ENCODE results near the gene SLX4. TPM values are rescaled to one million over a fixed set of nuclear protein-coding genes. Genes with fewer than 3 reads are reported as not detected.

SLX4 gene
- total and polyA plus RNA-seq, 12 donors, result 1.1 to 4.4 (median 2.9) TPM

DNA sequence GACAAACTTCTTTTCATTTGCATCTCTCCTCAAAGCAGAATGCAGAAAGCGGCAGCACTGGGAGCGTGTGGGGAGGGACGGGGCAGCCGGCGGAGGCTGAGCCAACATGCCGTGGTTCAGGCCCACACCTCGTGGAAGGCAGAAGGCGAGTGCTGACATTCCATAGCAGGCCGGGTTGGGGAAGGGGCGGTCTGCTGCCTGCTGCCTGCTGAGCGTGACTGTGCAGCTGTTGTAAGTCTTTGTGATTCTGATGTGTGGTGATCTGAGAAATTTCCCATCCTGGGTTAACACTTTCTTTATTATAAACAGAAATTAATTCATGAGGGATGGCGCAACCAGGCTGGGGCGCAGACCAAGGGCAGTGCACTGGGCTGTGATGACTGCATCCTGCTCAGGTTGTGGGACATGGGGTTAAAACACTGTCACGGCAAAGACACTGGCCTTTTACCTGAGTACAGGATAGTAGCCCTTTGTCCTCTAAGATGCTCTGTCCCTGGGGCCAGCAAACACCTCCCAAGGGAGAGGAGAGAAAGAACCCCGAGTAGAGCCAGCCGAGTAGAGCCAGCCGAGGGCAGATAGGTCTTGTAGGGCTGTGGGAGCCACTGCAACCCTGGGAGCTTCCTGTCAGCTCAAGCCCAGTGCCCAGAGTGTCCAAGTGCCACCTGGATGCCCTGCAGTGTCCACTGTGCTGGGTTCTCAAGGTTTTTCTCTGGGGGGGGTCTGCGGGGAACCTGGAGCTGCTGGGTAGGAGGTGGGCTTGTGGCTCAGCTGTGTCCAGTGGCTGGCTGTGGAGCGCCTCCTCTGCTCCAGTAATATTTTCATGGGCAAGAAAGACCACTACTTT is 34.3 kb upstream of the SLX4 start:
- 81 to 87% methylated on average over 19 of the region's 19 CpGs for WGBS, 2 donors
- no peak overlapping the region for H3K4me3 ChIP-seq
- TF ChIP-seq, protein P1, sequence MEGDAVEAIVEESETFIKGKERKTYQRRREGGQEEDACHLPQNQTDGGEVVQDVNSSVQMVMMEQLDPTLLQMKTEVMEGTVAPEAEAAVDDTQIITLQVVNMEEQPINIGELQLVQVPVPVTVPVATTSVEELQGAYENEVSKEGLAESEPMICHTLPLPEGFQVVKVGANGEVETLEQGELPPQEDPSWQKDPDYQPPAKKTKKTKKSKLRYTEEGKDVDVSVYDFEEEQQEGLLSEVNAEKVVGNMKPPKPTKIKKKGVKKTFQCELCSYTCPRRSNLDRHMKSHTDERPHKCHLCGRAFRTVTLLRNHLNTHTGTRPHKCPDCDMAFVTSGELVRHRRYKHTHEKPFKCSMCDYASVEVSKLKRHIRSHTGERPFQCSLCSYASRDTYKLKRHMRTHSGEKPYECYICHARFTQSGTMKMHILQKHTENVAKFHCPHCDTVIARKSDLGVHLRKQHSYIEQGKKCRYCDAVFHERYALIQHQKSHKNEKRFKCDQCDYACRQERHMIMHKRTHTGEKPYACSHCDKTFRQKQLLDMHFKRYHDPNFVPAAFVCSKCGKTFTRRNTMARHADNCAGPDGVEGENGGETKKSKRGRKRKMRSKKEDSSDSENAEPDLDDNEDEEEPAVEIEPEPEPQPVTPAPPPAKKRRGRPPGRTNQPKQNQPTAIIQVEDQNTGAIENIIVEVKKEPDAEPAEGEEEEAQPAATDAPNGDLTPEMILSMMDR (IDR thresholded peaks at IDR 0.05), result no peak

GRCh38 chr16:3645108-3645503 is 33.7 kb upstream of the SLX4 start:
- ATAC-seq, result no peak
- 80 to 85% methylated on average over 6 of the region's 6 CpGs for WGBS, 2 donors
- TF ChIP-seq, protein P1 (IDR thresholded peaks at IDR 0.05), result no peak

More for the DNA sequence above, 34.3 kb upstream of the SLX4 start:
- H3K9me3 ChIP-seq, result no peaks in the 10 kb centered on the region
- H3K4me1 ChIP-seq, result peaks cover 0 to 6% (median 0%) of the 10 kb centered on the region in 9 donors
- H3K27me3 ChIP-seq, result no peaks in the 10 kb centered on the region
- DNase-seq (no peak), ATAC-seq (no peak)
- H3K27ac ChIP-seq, result no peak overlapping the region
- H3K36me3 ChIP-seq, result peaks cover 0 to 46% (median 4%) of the 10 kb centered on the region in 9 donors
- intact Hi-C loops (cut with DNase I), result no loop called here

DNA sequence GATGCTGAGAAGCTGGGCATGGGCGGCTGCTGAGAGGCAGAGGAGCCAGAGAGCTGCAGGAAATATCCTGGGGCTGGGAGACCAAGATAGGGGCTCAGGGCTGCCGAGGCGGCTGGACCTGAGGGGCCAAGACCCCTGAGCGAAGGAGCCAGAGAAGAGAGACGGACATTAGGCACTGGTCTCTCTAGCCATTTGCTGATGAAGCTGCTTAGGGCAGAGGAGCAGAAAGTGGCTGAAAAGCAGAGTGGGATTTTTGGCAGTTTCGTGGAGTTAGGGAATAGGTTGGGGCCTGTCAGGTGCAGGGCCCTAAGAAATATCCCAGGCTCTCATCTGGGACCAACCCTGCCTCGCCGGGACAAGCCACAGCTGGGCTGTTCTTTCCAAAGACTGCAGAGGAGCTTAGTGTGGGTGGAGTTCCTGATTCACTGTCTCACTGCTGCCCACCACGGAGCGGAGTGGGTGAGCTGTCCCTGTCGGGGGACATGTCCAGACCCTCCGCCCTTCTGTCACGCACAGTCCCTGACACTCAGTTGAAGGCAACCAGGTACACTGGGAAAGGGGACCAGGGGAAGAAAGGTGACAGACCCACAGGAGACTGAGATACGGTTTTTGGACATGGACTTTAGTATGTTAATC is 31.8 kb upstream of the SLX4 start:
- intact Hi-C loops (cut with DNase I), result no loop called here
- no peak overlapping the region for H3K4me3 ChIP-seq
- no peaks in the 10 kb centered on the region for H3K27me3 ChIP-seq
- no peaks in the 10 kb centered on the region for H3K9me3 ChIP-seq
- ATAC-seq (peak in 1 of 8 donors; percentile 23), DNase-seq (no peak)
- peaks cover 0 to 6% (median 0%) of the 10 kb centered on the region in 9 donors for H3K4me1 ChIP-seq
- H3K36me3 ChIP-seq, result peaks cover 0 to 42% (median 4%) of the 10 kb centered on the region in 9 donors
- WGBS, 2 donors, result 85 to 86% methylated on average over 14 of the region's 14 CpGs
- no peak overlapping the region for H3K27ac ChIP-seq
- TF ChIP-seq, protein P1 (IDR thresholded peaks at IDR 0.05), result no peak

More at GRCh38 chr16:3645108-3645503, 33.7 kb upstream of the SLX4 start:
- Histone ChIP-seq H3K4me3 (no peak overlapping the region), H3K27ac (no peak overlapping the region), H3K36me3 (peaks cover 0 to 45% (median 4%) of the 10 kb centered on the region in 9 donors), H3K27me3 (no peaks in the 10 kb centered on the region), H3K4me1 (peaks cover 0 to 6% (median 0%) of the 10 kb centered on the region in 9 donors), H3K9me3 (no peaks in the 10 kb centered on the region)
- intact Hi-C loops (cut with DNase I), result no loop called here
- DNase-seq, result no peak

GRCh38 chr16:3642397-3643094 is 31.1 kb upstream of the SLX4 start:
- peaks cover 0 to 6% (median 0%) of the 10 kb centered on the region in 9 donors for H3K4me1 ChIP-seq
- intact Hi-C loops (cut with DNase I), result no loop called here
- H3K9me3 ChIP-seq, result no peaks in the 10 kb centered on the region
- H3K36me3 ChIP-seq, result peaks cover 0 to 42% (median 4%) of the 10 kb centered on the region in 9 donors
- 60 to 64% methylated on average over 21 of the region's 21 CpGs for WGBS, 2 donors
- no peak overlapping the region for H3K27ac ChIP-seq
- no peaks in the 10 kb centered on the region for H3K27me3 ChIP-seq
- TF ChIP-seq, protein P1 (IDR thresholded peaks at IDR 0.05), result no peak
- peak in 5 of 8 donors; percentile 23 to 60 (median 57) for ATAC-seq
- no peak for DNase-seq
- H3K4me3 ChIP-seq, result no peak overlapping the region
